ENCODE results near the gene ERC1.

GRCh38 chr12:1467710-1468109 is 476.7 kb downstream of the ERC1 start:
- TF ChIP-seq CTCF (IDR thresholded peaks at IDR 0.05), result no peak
- TF ChIP-seq POLR2A (IDR thresholded peaks at IDR 0.05), result no peak
- TF ChIP-seq EP300 (IDR thresholded peaks at IDR 0.05; ENCODE audit: low read depth), result no peak
